BLaER1 treated with 17β-estradiol and CSF1 and Interleukin-3, amounts not matched to agents 10 nM and 100 nM (cell line): ENCODE measurements around the gene CLIC5.
A peak's percentile ranks its signal among the peaks of the same experiment; 100 is the strongest.

Source experiments
- H3K27ac ChIP-seq, 11 experiments: shearing (Covaris generic); formaldehyde crosslinking; 2 replicates each; pipeline ENCODE4 v1.8.1; 2022
- H3K27me3 ChIP-seq, 11 experiments: shearing (Covaris generic); formaldehyde crosslinking; 2 replicates each; pipeline ENCODE4 v1.8.1; 2022
- H3K36me3 ChIP-seq, 11 experiments: shearing (Covaris generic); formaldehyde crosslinking; 2 replicates each; pipeline ENCODE4 v1.8.1; 2022
- H3K4me1 ChIP-seq, 10 experiments: shearing (Covaris generic); formaldehyde crosslinking; 2 replicates each; pipeline ENCODE4 v1.8.1; 2022
- H3K4me2 ChIP-seq, 11 experiments: shearing (Covaris generic); formaldehyde crosslinking; 2 replicates each; pipeline ENCODE4 v1.8.1; 2022
- H3K4me3 ChIP-seq, 10 experiments: shearing (Covaris generic); formaldehyde crosslinking; 2 replicates each; pipeline ENCODE4 v1.8.1; 2022
- H3K9ac ChIP-seq, 11 experiments: shearing (Covaris generic); formaldehyde crosslinking; 2 replicates each; pipeline ENCODE4 v1.8.1; 2022
- H3K9me3 ChIP-seq, 11 experiments: shearing (Covaris generic); formaldehyde crosslinking; replicated peaks in 1 of 11; 2 replicates each; pipeline ENCODE4 v1.8.1; 2022
- H4K20me1 ChIP-seq, 11 experiments: shearing (Covaris generic); formaldehyde crosslinking; 2 replicates each; pipeline ENCODE4 v1.8.1; 2022
- Cebpa-rat ChIP-seq, 11 experiments: shearing (Covaris generic); IDR thresholded peaks; 2 replicates each; pipeline ENCODE4 v1.8.1; 2022

The CLIC5 gene

GRCh38 chr6:45981046-45981445, 34.6 kb downstream of the CLIC5 start:
- Histone ChIP-seq H3K4me3 (no peak overlapping the region), H3K27ac (no peak overlapping the region), H3K4me2 (no peak overlapping the region), H3K36me3 (no peaks in the 10 kb centered on the region), H3K9me3 (no peaks in the 10 kb centered on the region), H4K20me1 (no peaks in the 10 kb centered on the region), H3K27me3 (no peaks in the 10 kb centered on the region), H3K4me1 (no peaks in the 10 kb centered on the region), H3K9ac (no peak overlapping the region)
- TF ChIP-seq Cebpa-rat (IDR thresholded peaks at IDR 0.05), result no peak

- Histone ChIP-seq H3K4me1 (no peaks in the 10 kb centered on the region), H3K4me2 (no peak overlapping the region), H3K9ac (no peak overlapping the region), H3K36me3 (no peaks in the 10 kb centered on the region), H3K27ac (no peak overlapping the region), H3K9me3 (peaks cover 0 to 11% (median 4%) of the 10 kb centered on the region in 11 experiments; a peak in 5 of 22 replicates), H3K4me3 (no peak overlapping the region), H3K27me3 (no peaks in the 10 kb centered on the region), H4K20me1 (no peaks in the 10 kb centered on the region)
- TF ChIP-seq Cebpa-rat (IDR thresholded peaks at IDR 0.05), result no peak
These were observed 36.3 kb downstream of the CLIC5 start for GRCh38 chr6:45979311-45979710.

- Histone ChIP-seq H3K36me3 (no peaks in the 10 kb centered on the region), H3K27me3 (no peaks in the 10 kb centered on the region), H3K4me1 (peaks cover 13 to 16% (median 14%) of the 10 kb centered on the region in 10 experiments), H3K4me2 (no peak overlapping the region), H3K9me3 (peaks cover 0 to 11% (median 4%) of the 10 kb centered on the region in 11 experiments; a peak in 5 of 22 replicates), H3K9ac (no peak overlapping the region), H4K20me1 (no peaks in the 10 kb centered on the region), H3K4me3 (no peak overlapping the region), H3K27ac (no peak overlapping the region)
- no peak for TF ChIP-seq Cebpa-rat (IDR thresholded peaks at IDR 0.05)
These were observed 41.1 kb downstream of the CLIC5 start for GRCh38 chr6:45974596-45974995.

- no peaks in the 10 kb centered on the region for H3K36me3 ChIP-seq
- H3K27ac ChIP-seq, result no peak overlapping the region
- no peaks in the 10 kb centered on the region for H3K27me3 ChIP-seq
- H3K9ac ChIP-seq, result no peak overlapping the region
- no peak for TF ChIP-seq Cebpa-rat (IDR thresholded peaks at IDR 0.05)
- no peak overlapping the region for H3K4me3 ChIP-seq
- H4K20me1 ChIP-seq, result no peaks in the 10 kb centered on the region
- H3K4me1 ChIP-seq, result peaks cover 14 to 18% (median 16%) of the 10 kb centered on the region in 10 experiments
- peaks cover 0 to 11% (median 4%) of the 10 kb centered on the region in 11 experiments; a peak in 5 of 22 replicates for H3K9me3 ChIP-seq
- no peak overlapping the region for H3K4me2 ChIP-seq
These were observed 42.7 kb downstream of the CLIC5 start for GRCh38 chr6:45972795-45973503.

GRCh38 chr6:45971287-45971686, 44.4 kb downstream of the CLIC5 start:
- Histone ChIP-seq H3K36me3 (no peaks in the 10 kb centered on the region), H3K4me2 (peak overlapping the region in 1 of 11 experiments; percentile 69; a peak in 1 of 22 replicates), H3K9me3 (peaks cover 0 to 11% (median 4%) of the 10 kb centered on the region in 11 experiments; a peak in 5 of 22 replicates), H4K20me1 (no peaks in the 10 kb centered on the region), H3K27me3 (no peaks in the 10 kb centered on the region), H3K27ac (no peak overlapping the region), H3K4me3 (no peak overlapping the region), H3K9ac (no peak overlapping the region), H3K4me1 (peaks cover 14 to 23% (median 18%) of the 10 kb centered on the region in 10 experiments)
- no peak for TF ChIP-seq Cebpa-rat (IDR thresholded peaks at IDR 0.05)

- Histone ChIP-seq H3K36me3 (no peaks in the 10 kb centered on the region), H4K20me1 (no peaks in the 10 kb centered on the region), H3K4me1 (peaks cover 14 to 23% (median 18%) of the 10 kb centered on the region in 10 experiments), H3K9me3 (peaks cover 0 to 8% (median 4%) of the 10 kb centered on the region in 11 experiments; a peak in 5 of 22 replicates), H3K4me3 (no peak overlapping the region), H3K27me3 (no peaks in the 10 kb centered on the region), H3K9ac (peak overlapping the region in 4 of 11 experiments; percentile 0 to 59 (median 23); a peak in 6 of 22 replicates), H3K4me2 (peak overlapping the region; percentile 53 to 86 (median 69)), H3K27ac (peak overlapping the region in 8 of 11 experiments; percentile 11 to 77 (median 54); a peak in 15 of 22 replicates)
- TF ChIP-seq Cebpa-rat (IDR thresholded peaks at IDR 0.05), result no peak
These were observed 45.3 kb downstream of the CLIC5 start for GRCh38 chr6:45970326-45970725.

- Histone ChIP-seq H3K4me2 (peak overlapping the region; percentile 53 to 86 (median 69)), H3K9me3 (peaks cover 0 to 3% (median 0%) of the 10 kb centered on the region in 11 experiments; a peak in 3 of 22 replicates), H3K4me1 (peaks cover 14 to 23% (median 18%) of the 10 kb centered on the region in 10 experiments), H3K27ac (peak overlapping the region in 8 of 11 experiments; percentile 11 to 77 (median 54); a peak in 15 of 22 replicates), H3K27me3 (no peaks in the 10 kb centered on the region), H4K20me1 (no peaks in the 10 kb centered on the region), H3K4me3 (no peak overlapping the region), H3K9ac (peak overlapping the region in 4 of 11 experiments; percentile 0 to 59 (median 23); a peak in 6 of 22 replicates), H3K36me3 (no peaks in the 10 kb centered on the region)
- no peak for TF ChIP-seq Cebpa-rat (IDR thresholded peaks at IDR 0.05)
These were observed 45.8 kb downstream of the CLIC5 start for GRCh38 chr6:45969883-45970282.

- H3K27me3 ChIP-seq, result no peaks in the 10 kb centered on the region
- no peak for TF ChIP-seq Cebpa-rat (IDR thresholded peaks at IDR 0.05)
- H3K9me3 ChIP-seq, result peaks cover 0 to 8% (median 0%) of the 10 kb centered on the region in 11 experiments; a peak in 4 of 22 replicates
- no peak overlapping the region for H3K4me2 ChIP-seq
- no peaks in the 10 kb centered on the region for H3K36me3 ChIP-seq
- no peaks in the 10 kb centered on the region for H4K20me1 ChIP-seq
- H3K27ac ChIP-seq, result no peak overlapping the region
- H3K9ac ChIP-seq, result no peak overlapping the region
- peaks cover 14 to 23% (median 18%) of the 10 kb centered on the region in 10 experiments for H3K4me1 ChIP-seq
- no peak overlapping the region for H3K4me3 ChIP-seq
These were observed 46.6 kb downstream of the CLIC5 start for GRCh38 chr6:45969026-45969425.

GRCh38 chr6:45967363-45967762, 48.3 kb downstream of the CLIC5 start:
- Histone ChIP-seq H3K4me1 (peaks cover 14 to 23% (median 18%) of the 10 kb centered on the region in 10 experiments), H3K4me2 (peak overlapping the region in 2 of 11 experiments; percentile 15 to 32; a peak in 4 of 22 replicates), H4K20me1 (no peaks in the 10 kb centered on the region), H3K9ac (no peak overlapping the region), H3K27ac (no peak overlapping the region), H3K4me3 (no peak overlapping the region), H3K36me3 (no peaks in the 10 kb centered on the region), H3K9me3 (peaks cover 0 to 9% (median 0%) of the 10 kb centered on the region in 11 experiments; a peak in 4 of 22 replicates), H3K27me3 (no peaks in the 10 kb centered on the region)
- TF ChIP-seq Cebpa-rat (IDR thresholded peaks at IDR 0.05), result no peak
